ENCODE measurements around the gene MAPKBP1.

GRCh38 chr15:41727143-41727542, 47.1 kb upstream of the MAPKBP1 start:
- no peak for TF ChIP-seq CTCF (IDR thresholded peaks at IDR 0.05)
- TF ChIP-seq POLR2A (IDR thresholded peaks at IDR 0.05), result no peak
